CD4-positive, alpha-beta memory T cell (primary cell): ENCODE data around the gene ZNF385C. TPM values are rescaled to one million over a fixed set of nuclear protein-coding genes. Genes with fewer than 3 reads are reported as not detected.

Source experiments
- CTCF ChIA-PET: fragments of 350-600 bp; sonication (Branson Sonifier 250); formaldehyde crosslinking; loops from one replicate; lab custom pipeline; 2021; ENCODE audit warnings: inconsistent platforms; ENCODE audit not compliant: partially characterized antibody; lab: Charles Lee
- POLR2A ChIA-PET: fragments of 350-600 bp; sonication (Branson Sonifier 250); formaldehyde crosslinking; loops from one replicate; lab custom pipeline; 2021; ENCODE audit not compliant: partially characterized antibody; lab: Charles Lee
- DNase-seq, 5 donors: peaks; one replicate each; pipeline versions ENCODE4 v3.0.0 to v3.0.0-alpha.2; 2020 to 2022; ENCODE audit warnings: mixed read lengths in 1 of 5
- H3K27ac ChIP-seq: one replicate; pipeline ENCODE4 v1.7.0; 2013; ENCODE audit warnings: low read depth, low read length
- H3K27me3 ChIP-seq: 2 replicates; pipeline ENCODE4 v1.7.0; 2013; ENCODE audit warnings: mild to moderate bottlenecking, low read length, moderate library complexity; ENCODE audit not compliant: insufficient read depth
- H3K36me3 ChIP-seq: 2 replicates; pipeline ENCODE4 v1.7.0; 2013; ENCODE audit warnings: mild to moderate bottlenecking, low read length, moderate library complexity; ENCODE audit not compliant: insufficient read depth
- H3K4me1 ChIP-seq: 2 replicates; pipeline ENCODE4 v1.7.0; 2013; ENCODE audit warnings: mild to moderate bottlenecking, low read length, moderate library complexity; ENCODE audit not compliant: insufficient read depth
- H3K4me3 ChIP-seq, 2 donors: one replicate each; pipeline ENCODE4 v1.7.0; 2013; ENCODE audit warnings: low read length in 2 of 2, mild to moderate bottlenecking in 1 of 2
- H3K9me3 ChIP-seq, 2 donors: one replicate each; pipeline ENCODE4 v1.7.0; 2013; ENCODE audit warnings: low read length in 2 of 2, control low read depth in 1 of 2; ENCODE audit not compliant: control insufficient read depth in 1 of 2
- H3K27ac Mint-ChIP-seq, 7 donors: one replicate each; pipeline ENCODE4 v1.8.0; 2020 to 2021; ENCODE audit warnings: mixed read lengths in 7 of 7, mild to moderate bottlenecking in 6 of 7, inconsistent platforms in 3 of 7, moderate library complexity in 3 of 7
- H3K27me3 Mint-ChIP-seq, 2 donors: one replicate each; pipeline ENCODE4 v1.8.0; 2020 to 2021; ENCODE audit warnings: mixed read lengths in 2 of 2
- H3K36me3 Mint-ChIP-seq, 2 donors: one replicate each; pipeline ENCODE4 v1.8.0; 2020 to 2021; ENCODE audit warnings: mixed read lengths in 2 of 2, inconsistent platforms in 1 of 2, mild to moderate bottlenecking in 1 of 2
- H3K4me1 Mint-ChIP-seq, 4 donors: one replicate each; pipeline ENCODE4 v1.8.0; 2020 to 2021; ENCODE audit warnings: mixed read lengths in 4 of 4, mild to moderate bottlenecking in 1 of 4
- H3K4me3 Mint-ChIP-seq, 8 donors: one replicate each; pipeline ENCODE4 v1.8.0; 2020 to 2021; ENCODE audit warnings: mixed read lengths in 8 of 8, mild to moderate bottlenecking in 7 of 8, moderate library complexity in 6 of 8, inconsistent platforms in 3 of 8
- H3K9me3 Mint-ChIP-seq, 8 donors: one replicate each; pipeline ENCODE4 v1.8.0; 2020 to 2021; ENCODE audit warnings: mixed read lengths in 8 of 8, mild to moderate bottlenecking in 5 of 8, inconsistent platforms in 3 of 8, moderate library complexity in 1 of 8
- intact Hi-C: fragments of 100-400 bp; cut with micrococcal nuclease; formaldehyde crosslinking; loops from one replicate; pipeline ENCODE4 v1.15.1; 2023
- polyA plus RNA-seq, 2 donors: library from polyadenylated mRNA; unstranded; fragments of 300-500 nt; fragmentation: Illumina TruSeq; gene quantifications; one replicate each; pipeline ENCODE4 v1.2.3, GENCODE V29; 2021
- total RNA-seq, 2 experiments: library from RNA; stranded (reverse); gene quantifications; one replicate each; pipeline ENCODE4 v1.2.3, GENCODE V29; 2021

The ZNF385C gene
- total and polyA plus RNA-seq, 4 experiments from 2014 or later: 0.36 TPM; not detected in 3

GRCh38 chr17:42050393-42051012, 47.8 kb downstream of the ZNF385C start, which contains the start of gene C17orf113:
TSS of gene C17orf113 (minus strand) at chr17:42050601. CDS start at chr17:42043376, 7,225 bp downstream.
- intact Hi-C loops: no loop called here
- H3K36me3 ChIP-seq: no peaks in the 10 kb centered on the region
- no peaks in the 10 kb centered on the region for H3K9me3 ChIP-seq
- Mint-ChIP-seq H3K4me1 (peaks cover 5 to 10% (median 7%) of the 10 kb centered on the region in 4 donors), H3K36me3 (no peaks in the 10 kb centered on the region), H3K27ac (peak within 1 kb of the TSS; percentile 50 to 83 (median 66)), H3K27me3 (peaks cover 13 to 37% of the 10 kb centered on the region in 2 donors), H3K9me3 (peaks cover 0 to 2% (median 0%) of the 10 kb centered on the region in 8 donors), H3K4me3 (peak within 1 kb of the TSS; percentile 82 to 88 (median 86))
- no peak within 1 kb of the TSS for H3K27ac ChIP-seq
- peak; percentile 32 to 48 (median 37) for DNase-seq
- peaks cover 6% of the 10 kb centered on the region for H3K4me1 ChIP-seq
- ChIA-PET CTCF (interaction anchor here (1.0 to 3.2 kb wide), 4 partner anchors 15 to 88 kb away, joined by 3 to 12 read pairs (median 5); no protein-coding TSS in a partner anchor), POLR2A (interaction anchor here (1.5 kb wide), 1 partner anchor 85 kb away, joined by 5 read pairs; no protein-coding TSS in a partner anchor)
- peak within 1 kb of the TSS in 1 of 2 donors; percentile 27 for H3K4me3 ChIP-seq
- H3K27me3 ChIP-seq: no peaks in the 10 kb centered on the region

DNA sequence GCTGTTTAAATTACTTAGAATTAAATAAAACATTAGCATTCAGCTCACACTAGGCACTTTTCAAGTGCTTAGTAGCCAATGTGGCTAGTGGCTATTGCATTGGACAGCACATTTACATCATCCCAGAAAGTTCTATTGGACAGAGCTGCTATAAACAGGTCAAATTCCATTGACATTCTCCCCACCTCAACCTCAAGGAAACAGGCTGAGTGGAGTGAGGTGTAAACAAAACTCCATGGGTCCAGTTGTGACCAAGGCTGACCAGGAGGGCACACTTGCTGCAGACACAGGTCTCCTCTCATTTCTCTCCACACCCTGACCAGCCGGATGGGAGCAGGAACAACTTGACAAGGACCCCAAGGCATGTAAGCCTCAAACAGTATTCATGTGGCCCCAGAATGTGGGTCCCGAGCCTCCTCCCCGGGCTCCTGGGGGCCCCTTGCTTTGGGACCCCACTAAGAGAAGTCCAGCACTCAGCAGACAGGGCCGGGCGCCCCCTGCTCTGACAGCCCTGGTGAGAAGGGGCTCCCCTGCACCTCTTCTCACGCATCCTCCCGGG, 48.4 kb downstream of the ZNF385C start:
- no peaks in the 10 kb centered on the region for H3K27me3 ChIP-seq
- no peak for DNase-seq
- H3K27me3 Mint-ChIP-seq: peaks cover 12 to 31% of the 10 kb centered on the region in 2 donors
- H3K36me3 Mint-ChIP-seq: no peaks in the 10 kb centered on the region
- H3K4me1 Mint-ChIP-seq: peaks cover 5 to 10% (median 7%) of the 10 kb centered on the region in 4 donors
- peaks cover 6% of the 10 kb centered on the region for H3K4me1 ChIP-seq
- no peaks in the 10 kb centered on the region for H3K36me3 ChIP-seq
- no peak overlapping the region for H3K4me3 ChIP-seq
- CTCF ChIA-PET: interaction anchor here (0.9 to 3.2 kb wide), 6 partner anchors 9 to 31 kb away, joined by 3 to 12 read pairs (median 3); no protein-coding TSS in a partner anchor
- intact Hi-C loops: no loop called here
- H3K4me3 Mint-ChIP-seq: peak overlapping the region; percentile 78 to 85 (median 82)
- peaks cover 0 to 2% (median 0%) of the 10 kb centered on the region in 8 donors for H3K9me3 Mint-ChIP-seq
- peak overlapping the region in 6 of 7 donors; percentile 55 to 82 (median 66) for H3K27ac Mint-ChIP-seq
- POLR2A ChIA-PET: no interaction called here
- no peak overlapping the region for H3K27ac ChIP-seq
- H3K9me3 ChIP-seq: no peaks in the 10 kb centered on the region

DNA sequence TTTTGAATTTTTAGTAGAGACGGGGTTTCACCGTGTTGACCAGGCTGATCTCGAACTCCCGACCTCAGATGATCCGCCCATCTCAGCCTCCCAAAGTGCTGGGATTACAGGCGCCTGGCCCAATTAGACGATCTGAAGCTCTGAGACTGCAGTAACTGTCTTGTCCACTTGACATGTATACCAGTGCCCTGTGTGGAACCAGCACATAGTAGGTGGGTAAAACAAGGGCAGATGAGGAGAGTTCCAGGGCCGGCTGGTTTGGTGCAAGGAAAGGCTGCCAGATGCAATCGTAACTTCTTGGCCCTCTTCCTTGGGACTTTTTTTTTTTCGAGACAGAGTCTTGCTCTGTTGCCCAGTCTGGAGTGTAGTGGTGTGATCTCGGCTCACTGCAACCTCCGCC, 50.9 kb downstream of the ZNF385C start:
- no peaks in the 10 kb centered on the region for H3K27me3 ChIP-seq
- H3K9me3 ChIP-seq: no peaks in the 10 kb centered on the region
- ChIA-PET POLR2A (no interaction called here), CTCF (interaction anchor here (3.2 kb wide), 1 partner anchor 19 kb away, joined by 12 read pairs; no protein-coding TSS in a partner anchor)
- Mint-ChIP-seq H3K27ac (no peak overlapping the region), H3K36me3 (no peaks in the 10 kb centered on the region), H3K4me3 (no peak overlapping the region), H3K9me3 (peaks cover 0 to 2% (median 0%) of the 10 kb centered on the region in 8 donors), H3K27me3 (peaks cover 0 to 19% of the 10 kb centered on the region in 2 donors), H3K4me1 (peaks cover 5 to 10% (median 7%) of the 10 kb centered on the region in 4 donors)
- intact Hi-C loops: no loop called here
- no peaks in the 10 kb centered on the region for H3K36me3 ChIP-seq
- H3K4me3 ChIP-seq: no peak overlapping the region
- peaks cover 6% of the 10 kb centered on the region for H3K4me1 ChIP-seq
- no peak for DNase-seq
- no peak overlapping the region for H3K27ac ChIP-seq

GRCh38 chr17:42045719-42046118, 52.6 kb downstream of the ZNF385C start:
- H3K27me3 Mint-ChIP-seq: peaks cover 2 to 7% of the 10 kb centered on the region in 2 donors
- no peaks in the 10 kb centered on the region for H3K36me3 ChIP-seq
- H3K4me1 Mint-ChIP-seq: peaks cover 1 to 3% (median 2%) of the 10 kb centered on the region in 4 donors
- peaks cover 0 to 2% (median 0%) of the 10 kb centered on the region in 8 donors for H3K9me3 Mint-ChIP-seq
- ChIA-PET CTCF (interaction anchor here (0.6 to 1.1 kb wide), 2 partner anchors 20 to 38 kb away, joined by 3 read pairs; no protein-coding TSS in a partner anchor), POLR2A (no interaction called here)
- no peaks in the 10 kb centered on the region for H3K36me3 Mint-ChIP-seq
- no peak overlapping the region for H3K27ac ChIP-seq
- H3K27ac Mint-ChIP-seq: peak overlapping the region in 1 of 7 donors; percentile 9
- no peaks in the 10 kb centered on the region for H3K9me3 ChIP-seq
- no peak for DNase-seq
- no peak overlapping the region for H3K4me3 ChIP-seq
- H3K27me3 ChIP-seq: no peaks in the 10 kb centered on the region
- H3K4me3 Mint-ChIP-seq: no peak overlapping the region
- intact Hi-C loops: no loop called here
- H3K4me1 ChIP-seq: peaks cover under 1% of the 10 kb centered on the region

DNA sequence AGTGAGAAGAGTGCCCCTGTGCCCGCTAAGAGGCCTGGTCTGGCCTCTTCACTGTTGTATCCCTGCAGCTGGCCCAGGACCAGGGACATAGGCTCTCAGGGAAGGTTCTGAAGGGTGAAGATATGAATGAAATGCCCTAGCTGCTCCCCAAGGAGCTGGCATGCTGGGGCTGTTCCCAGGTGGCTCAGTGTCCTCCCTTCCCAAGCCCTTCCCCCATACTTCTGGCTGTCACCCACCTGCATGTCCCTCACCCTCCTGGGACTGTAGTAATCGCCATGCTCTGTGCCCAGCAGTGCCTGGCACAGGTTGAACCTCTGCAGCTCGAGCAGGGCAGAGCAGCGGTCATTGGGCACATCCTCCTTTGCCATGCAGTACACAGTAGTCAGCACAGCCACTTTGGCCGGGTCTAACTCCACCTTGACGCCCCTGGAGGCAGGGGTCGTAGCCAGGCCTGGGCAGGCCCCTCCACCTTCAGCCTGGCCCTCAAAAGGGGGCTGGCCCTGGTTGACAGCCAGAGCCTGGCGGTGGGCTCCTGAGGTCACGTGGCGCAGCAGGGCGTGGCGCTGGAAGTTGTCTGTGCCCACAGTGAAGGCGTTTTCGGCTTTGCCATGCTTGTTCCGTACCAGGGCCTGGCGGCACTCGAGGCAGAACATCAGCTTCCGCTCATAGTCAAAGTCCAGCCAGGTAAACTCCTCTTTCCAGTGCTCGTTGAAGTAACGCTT, 55.5 kb downstream of the ZNF385C start:
- Mint-ChIP-seq H3K4me1 (no peaks in the 10 kb centered on the region), H3K4me3 (peak overlapping the region in 1 of 8 donors; percentile 15), H3K27ac (no peak overlapping the region), H3K9me3 (peaks cover 0 to 2% (median 0%) of the 10 kb centered on the region in 8 donors), H3K36me3 (no peaks in the 10 kb centered on the region), H3K27me3 (peaks cover 3 to 7% of the 10 kb centered on the region in 2 donors)
- no peaks in the 10 kb centered on the region for H3K9me3 ChIP-seq
- H3K4me1 ChIP-seq: no peaks in the 10 kb centered on the region
- POLR2A ChIA-PET: no interaction called here
- no peak overlapping the region for H3K4me3 ChIP-seq
- intact Hi-C loops: no loop called here
- CTCF ChIA-PET: no interaction called here
- H3K27ac ChIP-seq: no peak overlapping the region
- DNase-seq: no peak
- no peaks in the 10 kb centered on the region for H3K27me3 ChIP-seq
- no peaks in the 10 kb centered on the region for H3K36me3 ChIP-seq

DNA sequence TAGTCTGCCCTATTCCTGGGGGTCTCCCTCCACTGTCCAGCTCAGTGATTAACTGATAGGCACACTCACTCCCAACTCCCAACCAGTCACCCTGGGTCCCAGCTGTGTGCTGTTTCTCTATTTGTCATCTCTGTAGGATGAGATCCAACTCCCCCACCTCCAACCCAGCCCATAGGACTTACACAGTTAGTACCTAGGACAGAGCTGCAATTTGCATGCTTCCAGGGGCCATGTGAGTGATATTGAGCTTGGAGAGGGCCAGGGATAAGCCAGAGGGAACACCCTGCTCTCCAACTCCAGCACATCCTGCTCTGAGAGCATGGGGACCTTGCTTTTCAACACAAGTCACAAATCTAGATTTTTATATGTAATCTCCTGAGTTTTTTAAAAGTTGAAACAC, 56.7 kb downstream of the ZNF385C start:
- Mint-ChIP-seq H3K9me3 (no peaks in the 10 kb centered on the region), H3K27me3 (peaks cover 3 to 11% of the 10 kb centered on the region in 2 donors), H3K36me3 (no peaks in the 10 kb centered on the region), H3K4me1 (no peaks in the 10 kb centered on the region), H3K4me3 (no peak overlapping the region), H3K27ac (no peak overlapping the region)
- Histone ChIP-seq H3K36me3 (no peaks in the 10 kb centered on the region), H3K9me3 (no peaks in the 10 kb centered on the region), H3K27ac (no peak overlapping the region), H3K27me3 (no peaks in the 10 kb centered on the region), H3K4me1 (no peaks in the 10 kb centered on the region), H3K4me3 (no peak overlapping the region)
- CTCF ChIA-PET: interaction anchor here (0.9 to 1.5 kb wide), 8 partner anchors 8 to 78 kb away, joined by 3 to 4 read pairs (median 3); partner anchors contain the start of gene DNAJC7
- DNase-seq: no peak
- intact Hi-C loops: no loop called here
- POLR2A ChIA-PET: no interaction called here
